K562 treated with DMSO at 1 percent for 12 hours (cell line): ENCODE measurements around the gene SRP54. TPM values are rescaled to one million over a fixed set of nuclear protein-coding genes. Genes with fewer than 3 reads are reported as not detected.

Experiments used
- total RNA-seq: library from RNA; unstranded; fragments of 300-600 nt; gene quantifications from 2 replicates; pipeline ENCODE4 v1.2.3, GENCODE V29; 2022; ENCODE audit not compliant: insufficient read depth

Gene SRP54
- total RNA-seq: 26.0 and 59.2 TPM in 2 replicates

GRCh38 chr14:34982421-34983147 is at the start of gene SRP54:
Gene SRP54 (plus strand): TSS chr14:34982992. CDS start chr14:34996710, 13,718 bp downstream.

GRCh38 chr14:35046048-35046750 is 63.4 kb downstream of the SRP54 start, which contains the start of gene FAM177A1:
Gene FAM177A1 (plus strand): TSS chr14:35046272. CDS start chr14:35046464, 192 bp downstream.

Other genes with a start within 250 kb of the SRP54 start
- 7.7 and 23.1 TPM in 2 replicates for gene BAZ1A, start 107.6 kb upstream of the SRP54 start, total RNA-seq
- 39.6 and 46.9 TPM in 2 replicates for gene FAM177A1, start 63.3 kb downstream of the SRP54 start, total RNA-seq
- 12.8 and 29.5 TPM in 2 replicates for gene PPP2R3C, start 139.0 kb downstream of the SRP54 start, total RNA-seq
- 9.5 and 15.9 TPM in 2 replicates for gene PRORP, start 139.6 kb downstream of the SRP54 start, total RNA-seq